OCI-LY7 (cell line): Measurements from ENCODE around the gene SPN. TPM values are rescaled to one million over a fixed set of nuclear protein-coding genes. Genes with fewer than 3 reads are reported as not detected.
"Not testable (repeated sequence)": the region's sequence is repeated elsewhere in the genome, so short reads cannot be mapped to it uniquely, and the experiment has no call there.

Experiments used
- BruUV-seq: library from RNA; stranded (reverse); fragments of 400-500 nt; replicated peaks from 2 replicates; lab custom pipeline; 2021; lab: Mats Ljungman, UMichigan
- CTCF ChIA-PET: fragments of 300-600 bp; sonication (Branson Sonifier 250); formaldehyde crosslinking; loops from one replicate; lab custom pipeline; 2022; ENCODE audit warnings: antibody characterized with exemption; ENCODE audit not compliant: unreplicated experiment; lab: Charles Lee
- POLR2A ChIA-PET: fragments of 300-600 bp; sonication (Branson Sonifier 250); formaldehyde crosslinking; loops from one replicate; lab custom pipeline; 2022; ENCODE audit warnings: antibody characterized with exemption; lab: Charles Lee
- DNase-seq: peaks from one replicate; pipeline ENCODE4 v3.0.0-alpha.2; 2015; ENCODE audit warnings: low spot score
- H2AFZ ChIP-seq: fragments of 200-600 bp; sonication (generic), shearing (Covaris generic); 2 replicates; pipeline ENCODE4 v1.6.1; 2014; ENCODE audit warnings: mild to moderate bottlenecking, antibody characterized with exemption, low read length, moderate library complexity
- H3K27ac ChIP-seq: fragments of 200-600 bp; sonication (generic); 2 replicates; pipeline ENCODE4 v1.5.1; 2014; ENCODE audit warnings: mixed run types, low read depth, mild to moderate bottlenecking, moderate library complexity, low read length, inconsistent platforms; ENCODE audit not compliant: poor library complexity, severe bottlenecking
- H3K36me3 ChIP-seq: fragments of 200-600 bp; sonication (generic); 2 replicates; pipeline ENCODE4 v1.6.1; 2014; ENCODE audit warnings: mild to moderate bottlenecking, antibody characterized with exemption, low read length, moderate library complexity, mixed read lengths; ENCODE audit not compliant: insufficient read depth
- H3K4me1 ChIP-seq: fragments of 200-600 bp; sonication (generic); 2 replicates; pipeline ENCODE4 v1.5.1; 2014; ENCODE audit warnings: mild to moderate bottlenecking, low read length; ENCODE audit not compliant: insufficient read depth, poor library complexity, severe bottlenecking
- H3K4me2 ChIP-seq: fragments of 200-600 bp; sonication (generic); 2 replicates; pipeline ENCODE4 v1.6.1; 2014; ENCODE audit warnings: mild to moderate bottlenecking, low read length
- H3K4me3 ChIP-seq: fragments of 200-600 bp; sonication (generic); 2 replicates; pipeline ENCODE4 v1.5.1; 2014; ENCODE audit warnings: mild to moderate bottlenecking, low read depth, low read length; ENCODE audit not compliant: poor library complexity, severe bottlenecking
- H3K79me2 ChIP-seq: fragments of 200-600 bp; sonication (generic); 2 replicates; pipeline ENCODE4 v1.6.1; 2016; ENCODE audit warnings: low read depth, mild to moderate bottlenecking, low read length, moderate library complexity, mixed read lengths; ENCODE audit not compliant: insufficient read depth
- H3K9me2 ChIP-seq: fragments of 200-600 bp; sonication (generic); 2 replicates; pipeline ENCODE4 v1.6.1; 2016; ENCODE audit warnings: mild to moderate bottlenecking, low read length, mixed read lengths; ENCODE audit not compliant: insufficient read depth
- H3K9me3 ChIP-seq: fragments of 200-600 bp; sonication (generic); 2 replicates; pipeline ENCODE4 v1.6.1; 2014; ENCODE audit warnings: mild to moderate bottlenecking, mixed run types, low read length, mixed read lengths
- H4K20me1 ChIP-seq: fragments of 200-600 bp; sonication (generic); 2 replicates; pipeline ENCODE4 v1.6.1; 2014; ENCODE audit warnings: mild to moderate bottlenecking, antibody characterized with exemption, low read length, moderate library complexity, mixed read lengths; ENCODE audit not compliant: insufficient read depth
- CTCF ChIP-seq: fragments of 200-600 bp; sonication (generic); conservative IDR thresholded peaks from 2 replicates; pipeline ENCODE4 v1.5.1; 2014; ENCODE audit warnings: mild to moderate bottlenecking, antibody characterized with exemption, low read length, moderate library complexity, mixed read lengths
- intact Hi-C: fragments of 100-400 bp; cut with micrococcal nuclease; formaldehyde crosslinking; loops from one replicate; pipeline ENCODE4 v1.10.0; 2022; ENCODE audit not compliant: unreplicated experiment
- total RNA-seq, 2 experiments: library from RNA; depleted of rRNA in 1 of 2; stranded (reverse); fragments of >200 nt in 1 of 2; shearing (Covaris generic) in 1 of 2; gene quantifications; 2 replicates each; pipeline ENCODE4 v1.2.3, GENCODE V29; 2014 to 2022

The SPN gene
- total RNA-seq, 2 experiments from 2014 or later = 59.4 to 90.5 TPM

GRCh38 chr16:29620591-29620990 is 42.5 kb upstream of the SPN start:
- H3K4me3 ChIP-seq, H3K9me2 ChIP-seq, H3K9me3 ChIP-seq, H2AFZ ChIP-seq, CTCF ChIA-PET, H3K36me3 ChIP-seq, POLR2A ChIA-PET, H4K20me1 ChIP-seq, H3K79me2 ChIP-seq, H3K4me1 ChIP-seq, H3K4me2 ChIP-seq, intact Hi-C loops, H3K27ac ChIP-seq, BruUV-seq: not testable (repeated sequence)
- peak; percentile 65 for DNase-seq
- peak; percentile 64 for TF ChIP-seq CTCF

GRCh38 chr16:29622738-29623137 is 40.3 kb upstream of the SPN start:
- DNase-seq, H3K36me3 ChIP-seq, intact Hi-C loops, H3K9me2 ChIP-seq, H3K4me3 ChIP-seq, H3K9me3 ChIP-seq, H4K20me1 ChIP-seq, H3K79me2 ChIP-seq, POLR2A ChIA-PET, H2AFZ ChIP-seq, H3K27ac ChIP-seq, CTCF ChIA-PET, BruUV-seq, H3K4me2 ChIP-seq: not testable (repeated sequence)
- peaks cover 13% of the 10 kb centered on the region for H3K4me1 ChIP-seq

- H2AFZ ChIP-seq, H3K9me3 ChIP-seq, H3K4me3 ChIP-seq, intact Hi-C loops, H3K4me2 ChIP-seq, H3K36me3 ChIP-seq, BruUV-seq, CTCF ChIA-PET, H3K27ac ChIP-seq, H3K9me2 ChIP-seq, H3K79me2 ChIP-seq, DNase-seq, H4K20me1 ChIP-seq: not testable (repeated sequence)
- POLR2A ChIA-PET = interaction anchor here (0.7 kb wide), 1 partner anchor 22 kb away, joined by 3 read pairs; no protein-coding TSS in a partner anchor
- H3K4me1 ChIP-seq = peaks cover 14% of the 10 kb centered on the region
These were observed 39.8 kb upstream of the SPN start for GRCh38 chr16:29623253-29623652.

- CTCF ChIA-PET, POLR2A ChIA-PET, H3K9me2 ChIP-seq, H3K9me3 ChIP-seq, H2AFZ ChIP-seq, H3K27ac ChIP-seq, H3K4me2 ChIP-seq, H3K36me3 ChIP-seq, H3K4me3 ChIP-seq, H3K79me2 ChIP-seq, DNase-seq, H4K20me1 ChIP-seq, BruUV-seq: not testable (repeated sequence)
- H3K4me1 ChIP-seq = peaks cover 14% of the 10 kb centered on the region
- intact Hi-C loops = loop anchor here (5.0 kb wide), 1 partner anchor 37 kb away; the partner anchor contains the start of gene SPN
These were observed 37.9 kb upstream of the SPN start for GRCh38 chr16:29625114-29625513.

GRCh38 chr16:29626778-29627331 is 36.2 kb upstream of the SPN start:
- DNase-seq = peak; percentile 81
- H3K36me3 ChIP-seq, BruUV-seq, POLR2A ChIA-PET, H4K20me1 ChIP-seq, H3K9me2 ChIP-seq, H3K9me3 ChIP-seq, H3K4me3 ChIP-seq, H3K79me2 ChIP-seq, CTCF ChIA-PET: not testable (repeated sequence)
- Histone ChIP-seq H3K4me1 (peaks cover 14% of the 10 kb centered on the region), H2AFZ (peak overlapping the region; percentile 78; the same call in 1 of the 2 replicates), H3K27ac (peak overlapping the region; percentile 57), H3K4me2 (peak overlapping the region; percentile 54; the same call in 1 of the 2 replicates)
- intact Hi-C loops = loop anchor here (5.0 kb wide), 1 partner anchor 35 kb away; the partner anchor contains the start of gene SPN

GRCh38 chr16:29627661-29628075 is 35.4 kb upstream of the SPN start:
- CTCF ChIA-PET, BruUV-seq, POLR2A ChIA-PET, H3K4me3 ChIP-seq, H4K20me1 ChIP-seq, H3K36me3 ChIP-seq, H3K79me2 ChIP-seq, H3K9me3 ChIP-seq, H3K9me2 ChIP-seq: not testable (repeated sequence)
- H3K27ac ChIP-seq = peak overlapping the region; percentile 57
- peak overlapping the region; percentile 78; the same call in 1 of the 2 replicates for H2AFZ ChIP-seq
- H3K4me2 ChIP-seq = peak overlapping the region; percentile 54
- peaks cover 14% of the 10 kb centered on the region for H3K4me1 ChIP-seq
- intact Hi-C loops = loop anchor here (5.0 kb wide), 1 partner anchor 35 kb away; the partner anchor contains the start of gene SPN
- peak; percentile 51 for DNase-seq
